CD4-positive, alpha-beta T cell (primary cell): Measurements from ENCODE around the gene PPP2R5C. TPM values are rescaled to one million over a fixed set of nuclear protein-coding genes. Genes with fewer than 3 reads are reported as not detected.

Experiments
- ATAC-seq: fragments of 200-7000 bp; cut with Tn5 transposase; one replicate; pipeline ENCODE4 v1.10.0; 2022; ENCODE audit warnings: mild to moderate bottlenecking; ENCODE audit not compliant: poor library complexity
- CTCF ChIA-PET: fragments of 350-600 bp; sonication (Branson Sonifier 250); formaldehyde crosslinking; loops from one replicate; lab custom pipeline; 2021; ENCODE audit warnings: antibody characterized with exemption, inconsistent platforms; lab: Charles Lee
- POLR2A ChIA-PET: fragments of 350-600 bp; sonication (Branson Sonifier 250); formaldehyde crosslinking; loops from one replicate; lab custom pipeline; 2021; ENCODE audit warnings: antibody characterized with exemption, inconsistent platforms; lab: Charles Lee
- DNase-seq, 14 experiments: peaks; one replicate each; pipeline ENCODE4 v3.0.0-alpha.2; 2013 to 2020; ENCODE audit warnings: mixed read lengths in 2 of 14
- H3K27ac ChIP-seq, 2 donors: one replicate each; pipeline versions ENCODE4 v1.5.1 to v1.7.0; 2013; ENCODE audit warnings: low read length in 2 of 2, low read depth in 1 of 2, mild to moderate bottlenecking in 1 of 2
- H3K27me3 ChIP-seq, 2 experiments: 1 replicate in 1 of 2; 2 replicates in 1 of 2; pipeline versions ENCODE4 v1.6.1 to v1.7.0; 2013; ENCODE audit warnings: low read length in 2 of 2, control low read depth in 1 of 2, mild to moderate bottlenecking in 1 of 2, moderate library complexity in 1 of 2; ENCODE audit not compliant: insufficient read depth in 2 of 2, control insufficient read depth in 1 of 2
- H3K36me3 ChIP-seq: one replicate; pipeline ENCODE4 v1.6.1; 2013; ENCODE audit warnings: low read length, control low read depth; ENCODE audit not compliant: insufficient read depth
- H3K4me1 ChIP-seq: one replicate; pipeline ENCODE4 v1.6.1; 2013; ENCODE audit warnings: low read length, control low read depth; ENCODE audit not compliant: insufficient read depth
- H3K4me3 ChIP-seq: one replicate; pipeline ENCODE4 v1.5.1; 2013; ENCODE audit warnings: mild to moderate bottlenecking, low read length, moderate library complexity
- H3K9me3 ChIP-seq, 2 experiments: 1 replicate in 1 of 2; 2 replicates in 1 of 2; pipeline versions ENCODE4 v1.6.1 to v1.7.0; 2013; ENCODE audit warnings: low read length in 2 of 2, mild to moderate bottlenecking in 2 of 2, control low read depth in 1 of 2, moderate library complexity in 1 of 2; ENCODE audit not compliant: control insufficient read depth in 1 of 2, insufficient read depth in 1 of 2
- H3K27ac Mint-ChIP-seq: one replicate; pipeline ENCODE4 v1.8.0; 2020; ENCODE audit warnings: mixed read lengths
- H3K27me3 Mint-ChIP-seq: one replicate; pipeline ENCODE4 v1.8.0; 2021; ENCODE audit warnings: mixed read lengths
- H3K36me3 Mint-ChIP-seq: one replicate; pipeline ENCODE4 v1.8.0; 2021; ENCODE audit warnings: low read depth, mixed read lengths
- H3K4me1 Mint-ChIP-seq: one replicate; pipeline ENCODE4 v1.8.0; 2021; ENCODE audit warnings: low read depth, mixed read lengths
- H3K4me3 Mint-ChIP-seq: one replicate; pipeline ENCODE4 v1.8.0; 2020; ENCODE audit warnings: mild to moderate bottlenecking, mixed read lengths
- H3K9me3 Mint-ChIP-seq: one replicate; pipeline ENCODE4 v1.8.0; 2020; ENCODE audit warnings: mixed read lengths
- intact Hi-C, 2 experiments: fragments of 100-400 bp; cut with DNase I in 1 of 2; cut with micrococcal nuclease in 1 of 2; formaldehyde crosslinking; loops; one replicate each; pipeline versions ENCODE4 v1.15.1 to v1.9.0; 2023 to 2025; cut with DNase I, micrococcal nuclease
- total RNA-seq, 174 experiments: library from RNA in 2 of 174; stranded (reverse) in 2 of 174; gene quantifications; one replicate each; pipeline ENCODE4 v1.2.3 and lab custom pipeline; 2021 to 2026
- TF ChIP-seq, protein P1 (sequence below): fragments of 200-600 bp; IDR thresholded peaks from one replicate; pipeline ENCODE4 v1.8.0; 2022; ENCODE audit warnings: antibody characterized with exemption, mild to moderate bottlenecking

The PPP2R5C gene
- total RNA-seq, 2 experiments from 2014 or later = 463 to 487 TPM

GRCh38 chr14:101713621-101714349 lies 47.7 kb upstream of the PPP2R5C start:
- Mint-ChIP-seq H3K27me3 (no peaks in the 10 kb centered on the region), H3K27ac (peak overlapping the region; percentile 38), H3K36me3 (no peaks in the 10 kb centered on the region), H3K9me3 (no peaks in the 10 kb centered on the region), H3K4me1 (peaks cover 21% of the 10 kb centered on the region), H3K4me3 (no peak overlapping the region)
- ChIA-PET POLR2A (interaction anchor here (0.6 kb wide), 2 partner anchors 96 to 587 kb away, joined by 3 read pairs; no protein-coding TSS in a partner anchor), CTCF (no interaction called here)
- TF ChIP-seq, protein P1, sequence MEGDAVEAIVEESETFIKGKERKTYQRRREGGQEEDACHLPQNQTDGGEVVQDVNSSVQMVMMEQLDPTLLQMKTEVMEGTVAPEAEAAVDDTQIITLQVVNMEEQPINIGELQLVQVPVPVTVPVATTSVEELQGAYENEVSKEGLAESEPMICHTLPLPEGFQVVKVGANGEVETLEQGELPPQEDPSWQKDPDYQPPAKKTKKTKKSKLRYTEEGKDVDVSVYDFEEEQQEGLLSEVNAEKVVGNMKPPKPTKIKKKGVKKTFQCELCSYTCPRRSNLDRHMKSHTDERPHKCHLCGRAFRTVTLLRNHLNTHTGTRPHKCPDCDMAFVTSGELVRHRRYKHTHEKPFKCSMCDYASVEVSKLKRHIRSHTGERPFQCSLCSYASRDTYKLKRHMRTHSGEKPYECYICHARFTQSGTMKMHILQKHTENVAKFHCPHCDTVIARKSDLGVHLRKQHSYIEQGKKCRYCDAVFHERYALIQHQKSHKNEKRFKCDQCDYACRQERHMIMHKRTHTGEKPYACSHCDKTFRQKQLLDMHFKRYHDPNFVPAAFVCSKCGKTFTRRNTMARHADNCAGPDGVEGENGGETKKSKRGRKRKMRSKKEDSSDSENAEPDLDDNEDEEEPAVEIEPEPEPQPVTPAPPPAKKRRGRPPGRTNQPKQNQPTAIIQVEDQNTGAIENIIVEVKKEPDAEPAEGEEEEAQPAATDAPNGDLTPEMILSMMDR = no peak
- ATAC-seq = no peak
- H3K9me3 ChIP-seq = peaks cover 0 to 4% of the 10 kb centered on the region in 2 experiments
- H3K4me1 ChIP-seq = peaks cover 52% of the 10 kb centered on the region
- DNase-seq = peak in 4 of 14 experiments; percentile 6 to 75 (median 68)
- intact Hi-C loops = no loop called here
- H3K27me3 ChIP-seq = no peaks in the 10 kb centered on the region
- peak overlapping the region in 1 of 2 donors; percentile 55 for H3K27ac ChIP-seq
- no peak overlapping the region for H3K4me3 ChIP-seq
- no peaks in the 10 kb centered on the region for H3K36me3 ChIP-seq

- Mint-ChIP-seq H3K27ac (no peak overlapping the region), H3K9me3 (no peaks in the 10 kb centered on the region), H3K4me1 (peaks cover 23% of the 10 kb centered on the region), H3K36me3 (no peaks in the 10 kb centered on the region), H3K27me3 (no peaks in the 10 kb centered on the region), H3K4me3 (no peak overlapping the region)
- CTCF ChIA-PET = interaction anchor here (0.7 kb wide), 1 partner anchor 1310 kb away, joined by 6 read pairs; no protein-coding TSS in a partner anchor
- Histone ChIP-seq H3K4me3 (no peak overlapping the region), H3K27me3 (no peaks in the 10 kb centered on the region), H3K36me3 (no peaks in the 10 kb centered on the region), H3K9me3 (peaks cover 0 to 4% of the 10 kb centered on the region in 2 experiments), H3K4me1 (peaks cover 56% of the 10 kb centered on the region), H3K27ac (no peak overlapping the region)
- ATAC-seq = no peak
- POLR2A ChIA-PET = interaction anchor here (0.6 kb wide), 2 partner anchors 95 to 586 kb away, joined by 3 read pairs; no protein-coding TSS in a partner anchor
- no peak for DNase-seq
- TF ChIP-seq, protein P1 = no peak
- intact Hi-C loops = no loop called here
These were observed 47.1 kb upstream of the PPP2R5C start for GRCh38 chr14:101714394-101714793.

DNA sequence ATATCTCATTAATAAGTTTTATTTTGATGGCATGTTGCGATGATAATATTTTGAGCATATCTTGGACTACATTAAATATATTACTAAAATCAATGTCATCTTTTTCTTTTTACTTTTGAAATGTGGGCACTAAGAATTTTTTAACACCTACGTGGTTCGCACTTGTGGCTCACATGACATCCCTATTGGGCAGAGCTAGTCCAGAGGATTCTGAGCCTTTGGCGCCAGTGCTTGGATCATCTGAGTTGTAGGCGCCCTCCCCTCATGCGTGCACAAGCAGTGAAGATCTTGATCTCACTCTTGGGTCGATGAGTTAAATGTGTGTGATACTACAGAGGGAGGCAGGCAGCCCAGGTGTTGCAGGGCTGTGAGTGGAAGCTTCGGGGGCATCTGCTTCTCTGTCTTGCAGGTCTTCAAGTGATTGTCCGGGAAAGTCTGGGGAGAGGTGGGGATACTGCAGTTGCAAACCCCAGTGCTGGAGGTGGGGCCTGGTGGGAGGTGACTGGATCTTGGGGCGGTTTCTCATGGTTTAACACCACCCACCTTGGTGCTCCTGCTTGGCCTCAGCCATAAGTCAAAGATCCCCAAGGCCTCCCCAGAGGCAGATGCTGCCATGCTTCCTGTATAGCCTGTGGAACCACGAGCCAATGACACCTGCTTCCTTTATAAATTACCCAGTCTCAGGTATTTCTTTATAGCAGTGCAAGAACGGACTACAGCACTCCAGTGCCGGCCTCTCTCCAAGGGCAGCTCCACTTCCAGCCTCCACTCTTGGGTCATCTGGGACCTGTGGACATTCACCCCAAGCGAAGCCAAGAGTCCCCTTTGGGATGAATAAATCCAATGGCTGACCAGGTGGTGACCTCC lies 46.1 kb upstream of the PPP2R5C start:
- H3K27ac Mint-ChIP-seq = peak overlapping the region; percentile 41
- no peaks in the 10 kb centered on the region for H3K36me3 Mint-ChIP-seq
- Histone ChIP-seq H3K36me3 (no peaks in the 10 kb centered on the region), H3K4me1 (peaks cover 60% of the 10 kb centered on the region), H3K4me3 (no peak overlapping the region), H3K27ac (no peak overlapping the region), H3K9me3 (peaks cover 0 to 4% of the 10 kb centered on the region in 2 experiments), H3K27me3 (no peaks in the 10 kb centered on the region)
- peaks cover 34% of the 10 kb centered on the region for H3K4me1 Mint-ChIP-seq
- TF ChIP-seq, protein P1 = no peak
- no peaks in the 10 kb centered on the region for H3K9me3 Mint-ChIP-seq
- intact Hi-C loops = no loop called here
- H3K4me3 Mint-ChIP-seq = no peak overlapping the region
- no peak for ATAC-seq
- H3K27me3 Mint-ChIP-seq = no peaks in the 10 kb centered on the region
- peak in 3 of 14 experiments; percentile 16 to 49 (median 29) for DNase-seq
- ChIA-PET POLR2A (no interaction called here), CTCF (interaction anchor here (0.7 kb wide), 1 partner anchor 1309 kb away, joined by 6 read pairs; no protein-coding TSS in a partner anchor)
